HTERT RPE-1 (cell line): ENCODE measurements around the gene RAB3IP.
"Not testable (repeated sequence)": the region's sequence is repeated elsewhere in the genome, so short reads cannot be mapped to it uniquely, and the experiment has no call there.

Source experiments
- in situ Hi-C: fragments of 300-500 bp; cut with MboI; formaldehyde crosslinking; loops from 4 replicates; pipeline ENCODE4 v1.14.3; 2020; ENCODE audit warnings: low sequenced_read_pairs

The RAB3IP gene

DNA sequence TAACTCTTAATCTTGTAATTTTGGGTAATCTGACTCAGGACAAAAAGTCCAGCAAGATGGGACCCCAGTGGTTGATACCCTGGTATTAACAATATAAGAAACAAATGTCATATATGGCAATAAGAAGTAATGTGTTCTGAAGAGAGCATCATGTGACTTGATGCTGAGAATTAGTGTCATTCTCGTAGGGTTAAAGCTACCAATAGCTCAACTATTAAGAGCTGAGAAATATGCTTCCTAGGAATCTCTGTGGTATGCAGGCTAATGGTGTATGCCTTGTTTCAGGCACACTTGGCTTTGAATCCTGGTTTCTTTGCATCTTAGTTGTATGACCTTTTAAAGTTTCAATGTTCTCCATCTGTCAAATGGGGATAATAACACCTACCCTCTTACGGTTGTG lies 95.5 kb downstream of the RAB3IP start:
- in situ Hi-C loops = no loop called here

DNA sequence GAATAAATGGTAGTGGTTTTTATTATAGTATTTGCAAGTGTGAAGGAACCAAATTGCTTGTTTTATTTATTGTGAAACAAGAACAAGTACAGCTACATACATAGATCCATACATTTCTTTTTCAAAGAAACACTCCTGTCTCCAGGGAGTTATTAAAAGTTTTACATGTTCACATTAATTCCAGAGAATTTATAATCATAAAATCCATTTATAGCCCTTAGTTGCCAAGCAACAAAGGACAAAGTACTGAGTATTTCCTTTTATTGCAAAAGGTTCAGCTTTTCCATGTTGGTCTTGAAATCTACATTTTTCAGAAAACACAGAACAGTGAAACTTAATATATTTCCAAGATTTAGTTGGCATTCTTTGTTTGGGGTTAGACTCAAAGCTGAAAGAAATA lies 95.9 kb downstream of the RAB3IP start:
- in situ Hi-C loops = no loop called here

DNA sequence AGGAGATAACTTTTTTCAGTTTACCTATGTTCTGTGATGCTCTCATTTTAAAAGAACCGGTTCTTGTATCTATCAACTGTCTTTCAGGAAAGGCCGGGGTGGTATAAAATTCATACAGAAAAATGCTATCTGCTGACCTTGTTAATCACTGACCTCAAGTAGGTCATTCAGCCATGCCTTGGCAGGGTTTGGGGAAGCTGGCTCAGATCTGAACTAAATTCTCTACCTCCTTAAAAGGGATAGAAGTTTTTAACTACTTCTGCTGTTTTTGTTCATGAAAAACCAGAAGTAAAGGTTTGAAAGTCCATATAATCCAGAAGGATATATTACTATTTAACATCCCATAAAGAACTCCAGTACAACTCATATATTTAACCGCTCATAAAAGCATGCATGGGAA lies 96.4 kb downstream of the RAB3IP start:
- in situ Hi-C loops = no loop called here

DNA sequence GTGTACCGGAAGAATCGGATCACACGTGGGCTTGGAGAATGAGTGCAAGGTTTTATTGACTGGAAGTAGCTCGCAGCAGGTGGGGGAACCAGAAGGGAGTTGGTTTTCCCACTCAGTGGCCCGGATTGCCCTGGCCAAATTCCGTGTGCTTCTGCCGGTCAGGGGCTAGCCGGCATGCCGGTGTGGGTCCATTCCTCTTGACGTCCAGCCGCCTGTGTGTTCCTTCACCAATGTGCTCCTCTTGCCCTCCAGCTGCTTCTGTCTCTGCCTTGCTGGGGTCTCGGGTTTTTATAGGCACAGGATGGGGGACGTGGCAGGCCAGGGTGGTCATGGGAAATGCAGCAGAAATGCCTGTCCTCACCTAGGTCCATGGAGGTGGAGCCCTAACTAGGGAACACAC lies 97.4 kb downstream of the RAB3IP start:
- in situ Hi-C loops = no loop called here

DNA sequence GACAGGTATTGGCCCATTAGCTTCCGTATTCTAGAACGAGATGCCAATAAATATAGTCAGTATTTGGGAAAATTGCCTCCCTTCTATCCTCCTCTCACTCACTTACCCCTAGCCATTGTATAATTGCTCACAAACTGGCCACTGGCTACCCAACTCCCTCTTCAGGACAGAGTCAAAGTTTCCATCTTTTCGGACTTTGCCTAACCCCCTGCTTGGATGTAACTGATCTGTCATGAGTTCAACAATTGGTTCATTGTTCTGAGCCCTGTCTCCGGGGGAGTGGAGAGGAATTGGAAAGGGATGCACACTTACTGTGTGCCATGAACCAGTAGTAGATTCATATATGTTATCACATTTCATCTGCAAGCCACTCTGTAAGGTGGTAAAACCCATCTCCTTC lies 98.5 kb downstream of the RAB3IP start:
- in situ Hi-C loops = no loop called here

DNA sequence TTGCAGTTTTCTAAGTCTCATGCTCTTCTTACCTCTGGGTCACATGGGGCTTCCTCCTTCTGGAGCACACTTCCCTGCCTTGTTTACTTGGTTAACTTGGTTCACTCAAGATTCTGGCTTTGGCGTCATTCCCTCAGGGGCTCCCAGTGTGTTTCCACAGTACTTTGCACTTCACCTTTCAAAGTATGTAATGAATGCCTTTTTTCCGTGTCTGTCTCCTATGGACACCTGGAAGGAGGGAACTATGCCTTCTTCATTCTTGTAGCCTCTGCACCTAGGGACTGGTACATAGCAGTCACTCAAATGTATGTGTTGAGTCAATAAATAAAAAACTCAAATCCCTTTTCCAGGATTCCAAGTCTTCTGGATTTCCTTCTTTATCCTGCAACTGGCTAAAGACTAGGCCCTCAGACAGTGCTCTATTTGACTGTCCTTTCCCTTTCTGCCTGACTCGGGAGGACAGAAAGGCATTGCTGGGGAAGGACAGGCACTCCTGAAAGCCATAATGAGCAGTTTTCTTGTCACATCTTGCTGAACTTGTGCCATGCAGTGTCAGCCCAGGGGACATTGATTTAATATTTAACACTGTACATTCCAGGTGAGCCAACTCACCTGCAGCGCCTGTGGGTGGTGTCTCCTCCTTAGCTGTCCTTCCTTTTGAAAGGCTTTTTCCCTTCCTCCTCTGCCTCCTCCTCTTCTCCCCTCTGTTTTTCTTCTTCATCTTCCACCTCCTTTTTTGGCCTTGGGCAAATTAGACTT lies 99.2 kb downstream of the RAB3IP start:
- in situ Hi-C loops = no loop called here

DNA sequence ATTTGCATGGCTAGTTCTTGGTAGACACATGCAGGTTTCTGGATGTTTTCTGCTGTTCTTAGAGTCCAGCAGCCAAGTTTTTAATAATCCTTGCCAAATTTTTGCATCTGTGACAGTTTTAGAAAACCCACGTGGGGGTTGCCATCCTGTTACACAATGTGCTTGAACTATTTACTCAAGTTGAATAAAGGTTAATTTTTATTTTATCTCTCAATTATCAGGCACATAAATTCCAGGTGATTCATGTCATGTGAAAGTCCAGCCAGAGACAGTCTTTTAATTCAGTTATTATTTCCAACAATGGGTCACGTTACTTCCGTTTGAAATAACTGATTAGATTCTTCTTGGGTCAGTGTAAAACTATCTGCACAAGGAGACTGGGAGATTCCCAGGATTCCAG lies 102.1 kb downstream of the RAB3IP start:
- in situ Hi-C loops = no loop called here

DNA sequence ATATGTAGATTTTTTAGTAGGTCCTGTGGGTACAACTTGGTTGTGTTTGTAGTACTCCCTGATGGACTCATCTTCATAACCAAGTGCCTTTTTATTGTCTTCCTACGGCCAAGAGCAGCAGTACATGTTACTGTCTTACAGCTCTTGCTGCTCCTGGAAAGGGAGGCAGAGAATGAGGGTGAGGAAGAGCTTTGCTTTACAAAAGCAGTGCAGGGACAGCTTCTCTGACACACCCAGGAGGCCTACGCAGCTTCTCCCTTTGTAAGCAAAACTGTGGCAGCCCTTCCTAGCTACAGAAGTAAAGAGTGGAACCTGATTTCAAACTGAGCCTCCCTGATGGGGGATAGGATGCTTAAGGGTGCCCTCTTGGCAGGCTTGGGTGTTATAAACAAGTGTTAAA lies 104.9 kb downstream of the RAB3IP start:
- in situ Hi-C loops = no loop called here

DNA sequence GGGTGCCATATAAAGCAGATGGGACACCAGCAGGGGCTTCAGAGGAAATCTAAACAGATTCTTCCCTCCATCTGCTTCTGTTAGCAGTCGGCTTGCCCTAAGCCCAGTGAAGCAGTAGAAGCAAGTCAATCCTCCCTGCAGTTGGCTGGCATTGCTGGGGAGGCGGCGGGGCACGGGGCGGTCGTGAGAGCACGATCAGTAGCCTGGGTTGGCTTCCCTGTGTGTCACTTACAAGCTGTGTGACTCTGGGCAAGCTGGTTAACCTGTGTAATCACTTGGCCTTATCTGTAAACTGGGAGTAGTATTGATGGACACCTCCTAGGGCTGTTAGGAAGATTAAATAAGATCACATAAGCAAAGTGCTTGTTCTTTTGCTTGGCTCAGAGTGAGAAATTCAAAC lies 105.8 kb downstream of the RAB3IP start:
- in situ Hi-C loops = no loop called here

DNA sequence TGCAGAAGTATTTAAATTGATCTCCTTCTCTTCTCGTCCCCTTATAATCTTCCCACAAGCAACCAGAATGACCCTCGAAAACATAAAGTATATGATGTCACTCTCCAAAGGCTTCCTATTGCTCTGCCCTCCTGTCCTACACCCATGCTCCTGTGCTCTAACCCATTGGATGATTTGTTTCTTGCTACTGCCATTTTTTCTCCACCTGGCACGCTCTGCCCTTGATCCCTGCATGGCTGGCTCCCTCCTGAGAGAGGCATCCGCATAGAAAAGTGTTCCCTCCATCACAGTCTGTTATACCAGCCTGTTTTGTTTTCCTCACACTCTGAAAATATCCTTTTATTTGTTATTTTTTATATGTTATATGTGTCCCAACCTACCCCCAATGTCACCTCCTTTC lies 106.2 kb downstream of the RAB3IP start:
- in situ Hi-C loops = no loop called here

DNA sequence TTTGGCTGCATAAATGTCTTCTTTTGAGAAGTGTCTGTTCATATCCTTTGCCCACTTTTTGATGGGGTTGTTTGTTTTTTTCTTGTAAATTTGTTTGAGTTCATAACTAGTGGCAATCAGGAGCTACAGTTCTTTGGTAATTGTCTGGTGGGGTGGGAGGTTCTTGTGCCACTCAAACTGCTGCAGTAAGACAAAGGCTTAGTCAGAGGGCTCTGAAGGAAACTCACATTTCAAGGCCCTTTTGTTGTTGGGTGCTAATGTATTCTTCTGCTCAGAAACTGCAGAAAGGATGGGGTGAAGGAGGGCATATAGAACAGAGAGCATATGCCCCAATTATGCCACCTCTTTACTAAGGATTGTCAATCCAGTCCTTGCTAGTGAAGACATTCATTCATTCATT lies 108.3 kb downstream of the RAB3IP start:
- in situ Hi-C loops = no loop called here

DNA sequence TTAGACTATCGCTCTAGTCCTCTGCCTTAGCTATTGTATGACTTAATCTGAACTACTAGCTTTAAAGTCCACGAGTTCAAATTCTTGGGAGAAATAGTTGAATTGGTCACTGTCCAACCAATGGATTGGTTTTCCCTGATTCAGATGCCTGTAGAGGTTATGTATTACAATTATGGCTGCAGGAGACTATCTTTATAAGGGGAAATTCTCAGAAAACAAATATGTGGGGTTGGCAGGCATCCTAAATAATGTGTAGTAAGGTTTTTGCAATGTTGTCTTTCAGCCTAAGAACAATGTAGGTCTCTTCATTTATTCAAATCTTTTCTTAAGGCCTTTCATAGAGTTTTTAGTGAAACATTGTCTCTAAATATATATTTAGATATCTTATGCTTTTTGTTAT lies 113.3 kb downstream of the RAB3IP start:
- in situ Hi-C loops = no loop called here

DNA sequence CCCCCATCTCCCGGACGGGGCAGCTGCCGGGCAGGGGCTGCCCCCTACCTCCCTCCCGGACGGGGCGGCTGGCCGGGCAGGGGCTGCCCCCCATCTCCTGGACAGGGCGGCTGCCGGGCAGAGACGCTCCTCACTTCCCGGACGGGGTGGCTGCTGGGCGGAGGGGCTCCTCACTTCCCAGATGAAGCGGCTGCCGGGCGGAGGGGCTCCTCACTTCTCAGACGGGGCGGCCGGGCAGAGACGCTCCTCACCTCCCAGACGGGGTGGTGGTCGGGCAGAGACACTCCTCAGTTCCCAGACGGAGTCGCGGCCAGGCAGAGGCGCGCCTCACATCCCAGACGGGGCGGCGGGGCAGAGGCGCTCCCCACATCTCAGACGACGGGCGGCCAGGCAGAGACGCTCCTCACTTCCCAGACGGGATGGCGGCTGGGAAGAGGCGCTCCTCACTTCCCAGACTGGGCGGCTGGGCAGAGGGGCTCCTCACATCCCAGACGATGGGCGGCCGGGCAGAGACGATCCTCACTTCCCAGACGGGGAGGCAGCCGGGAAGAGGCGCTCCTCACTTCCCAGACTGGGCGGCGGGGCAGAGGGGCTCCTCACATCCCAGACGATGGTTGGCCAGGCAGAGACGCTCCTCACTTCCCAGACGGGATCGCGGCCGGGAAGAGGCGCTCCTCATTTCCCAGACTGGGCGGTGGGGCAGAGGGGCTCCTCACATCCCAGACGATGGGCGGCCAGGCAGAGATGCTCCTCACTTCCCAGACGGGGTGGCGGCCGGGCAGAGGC lies 114.7 kb downstream of the RAB3IP start:
- in situ Hi-C loops = not testable (repeated sequence)

DNA sequence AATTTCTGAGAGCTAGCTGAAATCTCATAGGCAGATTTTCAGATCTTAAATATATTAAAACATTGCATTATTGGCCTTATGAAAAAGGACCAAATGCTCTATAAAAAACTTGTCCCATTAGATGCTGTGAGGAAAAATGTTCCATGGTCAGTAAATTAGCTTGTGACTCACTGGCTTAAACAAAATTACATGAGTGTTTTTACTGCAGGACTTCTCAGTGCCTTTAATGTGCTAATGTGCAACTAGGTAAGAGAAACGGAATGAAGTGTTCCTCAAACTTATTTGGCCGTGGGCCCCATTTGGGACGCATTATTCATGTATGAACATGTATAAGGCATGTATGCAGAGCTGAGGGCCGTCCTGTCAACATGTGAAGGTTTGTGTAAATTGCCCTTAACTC lies 128.0 kb downstream of the RAB3IP start:
- in situ Hi-C loops = no loop called here

DNA sequence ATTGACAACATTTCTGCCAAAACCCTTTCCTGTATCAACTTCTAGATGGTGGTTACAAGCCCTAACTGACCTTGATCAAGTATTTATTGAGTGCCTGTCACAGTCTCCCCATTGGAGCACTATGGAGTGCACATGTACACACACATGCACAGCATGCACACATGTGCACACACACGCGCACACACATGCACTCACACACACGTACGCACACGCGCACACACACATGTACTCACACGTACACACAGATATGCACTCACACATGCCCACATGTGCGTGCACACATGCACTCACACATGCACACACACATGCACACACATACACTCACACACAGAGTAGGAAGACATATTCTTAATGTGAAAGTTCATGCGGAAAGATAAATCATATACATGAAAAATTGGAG lies 130.0 kb downstream of the RAB3IP start:
- in situ Hi-C loops = no loop called here

DNA sequence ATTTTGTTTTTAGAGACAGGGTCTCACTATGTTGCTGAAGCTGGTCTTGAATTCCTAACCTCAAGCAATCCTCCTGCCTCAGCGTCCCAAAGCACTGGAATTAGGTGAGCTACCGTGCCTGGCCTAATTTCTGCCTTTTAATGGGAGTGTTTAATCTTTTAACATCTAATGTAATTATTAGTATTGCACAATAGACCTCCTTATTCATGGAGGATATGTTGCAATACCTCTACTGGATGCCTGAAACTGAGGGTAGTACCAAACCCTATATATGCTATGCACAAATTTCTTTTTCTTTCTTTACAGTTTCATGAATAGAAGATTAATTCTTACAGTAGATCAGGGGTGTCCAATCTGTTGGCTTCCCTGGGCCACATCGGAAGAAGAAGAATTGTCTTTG lies 134.1 kb downstream of the RAB3IP start:
- in situ Hi-C loops = no loop called here
